ENCODE data around the gene KCNV2.

The KCNV2 gene

DNA sequence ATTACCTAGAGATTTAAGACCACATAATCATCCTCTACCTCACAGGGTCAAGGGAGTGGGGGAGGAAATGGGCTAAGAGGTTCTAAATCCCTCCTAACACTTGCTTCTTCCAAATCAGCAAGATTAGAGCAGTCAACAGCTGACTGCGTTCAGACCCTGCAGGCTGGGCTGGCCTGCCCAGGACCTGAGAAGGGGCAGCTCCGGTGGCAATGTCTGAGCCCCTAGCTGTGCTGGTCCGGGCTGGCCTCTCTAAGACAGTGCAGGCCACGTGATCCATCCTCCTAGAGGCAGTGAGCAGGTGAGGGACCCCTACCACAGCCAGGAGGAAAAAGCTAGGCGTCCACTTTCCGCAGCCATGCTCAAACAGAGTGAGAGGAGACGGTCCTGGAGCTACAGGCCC lies at the start of gene KCNV2:
TSS of gene KCNV2 (plus strand) at position 126 of the 400 bp plus-strand sequence. CDS start at position 356, 230 bp downstream.
- no peak within 1 kb of the TSS for H3K27ac ChIP-seq
- H3K4me1 ChIP-seq, result no peaks in the 10 kb centered on the region
- no peak for TF ChIP-seq CTCF (IDR thresholded peaks at IDR 0.05)
- H3K36me3 ChIP-seq, result peaks cover 0 to 6% (median 3%) of the 10 kb centered on the region in 3 donors
- intact Hi-C loops (cut with DNase I; ENCODE audit: low total_unique reads), result no loop called here
- H3K9me3 ChIP-seq, result no peaks in the 10 kb centered on the region
- no peak for DNase-seq
- H3K4me3 ChIP-seq, result no peak within 1 kb of the TSS
- no peaks in the 10 kb centered on the region for H3K27me3 ChIP-seq

DNA sequence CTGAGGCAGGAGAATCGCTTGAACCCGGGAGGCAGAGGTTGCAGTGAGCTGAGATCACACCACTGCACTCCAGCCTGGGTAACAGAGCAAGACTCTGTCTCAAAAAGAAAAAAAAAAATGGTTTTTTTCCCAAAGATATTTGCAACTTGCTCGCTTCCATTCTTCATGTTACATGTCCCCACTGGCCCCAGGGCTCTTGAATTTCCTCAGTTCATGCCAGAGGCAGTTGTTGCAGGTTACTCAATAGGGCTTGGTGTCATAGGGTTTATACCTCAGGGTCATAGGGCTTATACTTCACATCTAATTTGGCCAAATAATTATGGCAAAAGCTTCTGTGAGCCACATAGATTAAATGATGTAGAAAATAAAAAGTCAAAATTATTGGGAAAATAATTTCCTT lies 44.1 kb upstream of the KCNV2 start:
- H3K27ac ChIP-seq, result no peak overlapping the region
- no peaks in the 10 kb centered on the region for H3K4me1 ChIP-seq
- TF ChIP-seq CTCF (IDR thresholded peaks at IDR 0.05), result no peak
- H3K4me3 ChIP-seq, result no peak overlapping the region
- no peaks in the 10 kb centered on the region for H3K9me3 ChIP-seq
- H3K27me3 ChIP-seq, result no peaks in the 10 kb centered on the region
- intact Hi-C loops (cut with DNase I; ENCODE audit: low total_unique reads), result no loop called here
- H3K36me3 ChIP-seq, result no peaks in the 10 kb centered on the region
- DNase-seq, result no peak

- Histone ChIP-seq H3K4me1 (no peaks in the 10 kb centered on the region), H3K27ac (no peak overlapping the region), H3K9me3 (no peaks in the 10 kb centered on the region), H3K27me3 (no peaks in the 10 kb centered on the region), H3K4me3 (no peak overlapping the region), H3K36me3 (no peaks in the 10 kb centered on the region)
- intact Hi-C loops (cut with DNase I; ENCODE audit: low total_unique reads), result no loop called here
- no peak for TF ChIP-seq CTCF (IDR thresholded peaks at IDR 0.05)
- no peak for DNase-seq
These were observed 43.0 kb upstream of the KCNV2 start for GRCh38 chr9:2674141-2674824.

DNA sequence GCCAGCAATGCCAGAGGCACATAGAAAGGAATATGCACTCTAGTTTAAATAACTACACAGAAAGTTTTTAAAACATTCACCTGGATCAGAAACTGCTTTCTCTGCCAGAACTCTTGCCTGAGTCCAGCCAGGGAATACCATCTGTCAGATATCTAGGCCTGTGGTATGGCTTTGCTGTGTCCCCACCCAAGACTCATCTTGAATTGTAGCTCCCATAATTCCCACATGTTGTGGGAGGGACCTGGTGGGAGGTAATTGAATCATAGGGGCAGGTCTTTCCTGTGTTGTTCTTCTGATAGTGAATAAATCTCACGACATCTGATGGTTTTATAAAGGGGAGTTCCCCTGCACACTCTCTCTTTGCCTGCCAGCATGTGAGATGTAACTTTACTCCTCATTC lies 41.5 kb upstream of the KCNV2 start:
- H3K9me3 ChIP-seq, result no peaks in the 10 kb centered on the region
- DNase-seq, result no peak
- no peaks in the 10 kb centered on the region for H3K27me3 ChIP-seq
- intact Hi-C loops (cut with DNase I; ENCODE audit: low total_unique reads), result no loop called here
- H3K27ac ChIP-seq, result no peak overlapping the region
- TF ChIP-seq CTCF (IDR thresholded peaks at IDR 0.05), result no peak
- H3K4me3 ChIP-seq, result no peak overlapping the region
- no peaks in the 10 kb centered on the region for H3K4me1 ChIP-seq
- no peaks in the 10 kb centered on the region for H3K36me3 ChIP-seq

- H3K9me3 ChIP-seq, result no peaks in the 10 kb centered on the region
- no peak for DNase-seq
- H3K27ac ChIP-seq, result no peak overlapping the region
- no peaks in the 10 kb centered on the region for H3K36me3 ChIP-seq
- no peak overlapping the region for H3K4me3 ChIP-seq
- intact Hi-C loops (cut with DNase I; ENCODE audit: low total_unique reads), result no loop called here
- no peaks in the 10 kb centered on the region for H3K27me3 ChIP-seq
- TF ChIP-seq CTCF (IDR thresholded peaks at IDR 0.05), result no peak
- H3K4me1 ChIP-seq, result no peaks in the 10 kb centered on the region
These were observed 40.8 kb upstream of the KCNV2 start for GRCh38 chr9:2676466-2676865.
